Stomach (tissue), 9 donors: Measurements from ENCODE around the gene ARHGAP26. TPM values are rescaled to one million over a fixed set of nuclear protein-coding genes. Genes with fewer than 3 reads are reported as not detected.

Source experiments
- DNase-seq, 2 donors: peaks; one replicate each; pipeline versions ENCODE4 v3.0.0 to v3.0.0-alpha.2; 2013 to 2019
- H3K27ac ChIP-seq, 5 donors: fragments of 200-600 bp in 4 of 5; sonication (generic) in 4 of 5; one replicate each; pipeline ENCODE4 v1.5.1; 2013 to 2019; ENCODE audit warnings: mild to moderate bottlenecking in 1 of 5, moderate library complexity in 1 of 5
- H3K27me3 ChIP-seq, 3 donors: fragments of 200-600 bp; sonication (generic); one replicate each; pipeline ENCODE4 v1.5.1; 2017 to 2019; ENCODE audit warnings: mixed run types in 1 of 3
- H3K36me3 ChIP-seq, 4 donors: fragments of 200-600 bp; sonication (generic); 1 replicate in 3 of 4; 2 replicates in 1 of 4; pipeline ENCODE4 v1.5.1; 2016 to 2019
- H3K4me1 ChIP-seq, 4 donors: fragments of 200-600 bp; sonication (generic); one replicate each; pipeline ENCODE4 v1.5.1; 2016 to 2019
- H3K4me3 ChIP-seq, 4 donors: fragments of 200-600 bp; sonication (generic) in 3 of 4; one replicate each; pipeline ENCODE4 v1.5.1; 2016 to 2019; ENCODE audit warnings: mild to moderate bottlenecking in 1 of 4
- H3K9me3 ChIP-seq, 4 donors: fragments of 200-600 bp; sonication (generic); one replicate each; pipeline ENCODE4 v1.5.1; 2016 to 2019
- CTCF ChIP-seq, 7 experiments: fragments of 450-650 bp in 4 of 7; fragments of 200-600 bp in 3 of 7; sonication (generic) in 3 of 7; IDR thresholded peaks; one replicate each; pipeline ENCODE4 v1.5.1; 2016 to 2019; ENCODE audit warnings: antibody characterized with exemption in 7 of 7, control low read depth in 2 of 7, mild to moderate bottlenecking in 1 of 7
- EP300 ChIP-seq: sonication (generic); formaldehyde crosslinking; IDR thresholded peaks from one replicate; pipeline ENCODE4 v1.6.1; 2017; ENCODE audit warnings: antibody characterized with exemption
- POLR2A ChIP-seq, 4 donors: fragments of 450-650 bp; IDR thresholded peaks; one replicate each; pipeline ENCODE4 v1.6.1; 2016; ENCODE audit warnings: antibody characterized with exemption in 4 of 4, control low read depth in 2 of 4, mild to moderate bottlenecking in 1 of 4, moderate library complexity in 1 of 4
- POLR2AphosphoS5 ChIP-seq, 3 donors: sonication (generic); formaldehyde crosslinking; IDR thresholded peaks; one replicate each; pipeline ENCODE4 v1.6.1; 2016; ENCODE audit warnings: antibody characterized with exemption in 3 of 3
- WGBS, 5 donors: extraction: QIAGEN DNeasy Blood & Tissue Kit in 3 of 5; methylation state at CpG; one replicate each; pipeline versions ENCODE4 v1.1.5 to v1.1.7; 2013 to 2018; 5-methylcytosine and 5-hydroxymethylcytosine counted together
- intact Hi-C: fragments of 100-400 bp; cut with DNase I; formaldehyde crosslinking; loops from one replicate; pipeline ENCODE4 v1.15.1; 2023; ENCODE audit warnings: low total_unique reads
- polyA plus RNA-seq, 3 donors: library from polyadenylated mRNA; stranded (reverse); fragments of 200-250 nt; gene quantifications; one replicate each; pipeline ENCODE4 v1.2.3, GENCODE V29; 2013
- total RNA-seq, 5 donors: library from RNA; depleted of rRNA; stranded (reverse); fragments of >200 nt; gene quantifications; one replicate each; pipeline versions ENCODE4 v1.1.0 to v1.2.3, GENCODE V29; 2014 to 2016
- donor health status: healthy with polysubstance abuse.
- donor health status: Bipolar disorder and iron deficiency.
- donor health status: healthy.

Gene ARHGAP26
- total and polyA plus RNA-seq, 8 donors: 4.0 to 115 (median 34.1) TPM

DNA sequence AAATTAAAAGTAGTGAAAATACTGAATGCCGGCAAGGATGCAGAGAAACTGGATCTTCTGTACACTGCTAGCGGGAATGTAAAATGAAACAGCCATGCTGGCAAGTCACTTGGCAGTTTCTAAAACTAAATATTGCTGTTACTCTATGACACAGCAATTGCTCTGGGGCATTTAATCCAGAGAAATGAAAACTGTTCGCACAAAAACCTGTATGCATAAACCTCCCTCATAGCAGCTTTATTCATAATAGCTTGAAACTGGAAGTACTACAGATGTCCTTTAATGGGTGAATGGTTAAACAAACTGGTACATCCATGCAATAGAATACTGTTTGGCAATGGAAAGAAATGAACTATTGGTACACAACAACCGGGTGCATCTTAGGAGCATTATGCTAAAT lies 167.2 kb downstream of the ARHGAP26 start:
- no peak overlapping the region for H3K4me3 ChIP-seq
- H3K36me3 ChIP-seq: peaks cover 0 to 15% (median 10%) of the 10 kb centered on the region in 4 donors
- H3K27ac ChIP-seq: no peak overlapping the region
- intact Hi-C loops: no loop called here
- no peak for DNase-seq
- H3K27me3 ChIP-seq: no peaks in the 10 kb centered on the region
- WGBS, 5 donors: 85 to 94% (median 89%) methylated on average over 4 of the region's 4 CpGs
- H3K4me1 ChIP-seq: peaks cover 0 to 7% (median 5%) of the 10 kb centered on the region in 4 donors
- TF ChIP-seq POLR2AphosphoS5 (IDR thresholded peaks at IDR 0.05) (no peak), EP300 (no peak), POLR2A (IDR thresholded peaks at IDR 0.05) (no peak), CTCF (IDR thresholded peaks at IDR 0.05) (no peak)
- H3K9me3 ChIP-seq: no peaks in the 10 kb centered on the region

DNA sequence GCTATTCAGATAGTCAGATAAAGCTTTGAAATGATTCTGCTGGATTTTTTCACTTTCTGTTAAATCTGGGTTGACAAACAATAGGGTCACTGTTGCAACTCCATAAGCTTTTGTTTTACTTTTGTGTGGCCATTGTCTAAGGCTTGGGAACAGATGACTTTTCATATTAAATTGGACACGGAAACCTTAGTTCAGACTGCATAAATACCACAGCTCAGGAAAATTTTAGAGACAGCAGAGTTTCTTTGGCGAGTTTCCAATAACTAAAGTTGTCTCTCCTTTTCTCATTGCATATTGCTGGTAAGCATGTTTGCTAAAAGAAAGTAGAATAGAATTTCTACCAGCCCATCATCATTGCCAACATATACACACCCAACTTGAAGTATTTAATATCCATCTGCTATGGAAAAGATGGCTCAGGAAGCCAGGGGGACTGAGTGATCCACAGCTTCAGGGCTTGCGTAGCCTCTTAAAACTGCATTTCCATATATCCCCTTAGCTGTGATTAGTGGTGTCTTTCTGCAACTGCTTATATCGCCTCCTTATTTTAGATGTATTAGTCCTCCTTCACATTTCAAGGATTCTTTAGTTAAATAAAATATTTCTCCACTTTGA lies 168.2 kb downstream of the ARHGAP26 start:
- H3K27me3 ChIP-seq: no peaks in the 10 kb centered on the region
- TF ChIP-seq POLR2AphosphoS5 (IDR thresholded peaks at IDR 0.05): no peak
- no peak for TF ChIP-seq EP300
- TF ChIP-seq POLR2A (IDR thresholded peaks at IDR 0.05): no peak
- H3K9me3 ChIP-seq: no peaks in the 10 kb centered on the region
- DNase-seq: no peak
- no peak overlapping the region for H3K4me3 ChIP-seq
- intact Hi-C loops: no loop called here
- WGBS, 5 donors: 76 to 91% (median 84%) methylated on average over 4 of the region's 4 CpGs
- no peak overlapping the region for H3K27ac ChIP-seq
- peaks cover 0 to 6% (median 2%) of the 10 kb centered on the region in 4 donors for H3K36me3 ChIP-seq
- peaks cover 0 to 16% (median 5%) of the 10 kb centered on the region in 4 donors for H3K4me1 ChIP-seq

GRCh38 chr5:142939006-142939405 lies 168.8 kb downstream of the ARHGAP26 start:
- intact Hi-C loops: no loop called here
- DNase-seq: no peak
- TF ChIP-seq POLR2A (IDR thresholded peaks at IDR 0.05) (no peak), POLR2AphosphoS5 (IDR thresholded peaks at IDR 0.05) (no peak), EP300 (no peak), CTCF (IDR thresholded peaks at IDR 0.05) (no peak)
- Histone ChIP-seq H3K36me3 (no peaks in the 10 kb centered on the region), H3K4me3 (no peak overlapping the region), H3K27me3 (no peaks in the 10 kb centered on the region), H3K27ac (no peak overlapping the region), H3K4me1 (peaks cover 0 to 16% (median 5%) of the 10 kb centered on the region in 4 donors), H3K9me3 (no peaks in the 10 kb centered on the region)
- WGBS, 5 donors: 86 to 90% (median 88%) methylated on average over 3 of the region's 3 CpGs

DNA sequence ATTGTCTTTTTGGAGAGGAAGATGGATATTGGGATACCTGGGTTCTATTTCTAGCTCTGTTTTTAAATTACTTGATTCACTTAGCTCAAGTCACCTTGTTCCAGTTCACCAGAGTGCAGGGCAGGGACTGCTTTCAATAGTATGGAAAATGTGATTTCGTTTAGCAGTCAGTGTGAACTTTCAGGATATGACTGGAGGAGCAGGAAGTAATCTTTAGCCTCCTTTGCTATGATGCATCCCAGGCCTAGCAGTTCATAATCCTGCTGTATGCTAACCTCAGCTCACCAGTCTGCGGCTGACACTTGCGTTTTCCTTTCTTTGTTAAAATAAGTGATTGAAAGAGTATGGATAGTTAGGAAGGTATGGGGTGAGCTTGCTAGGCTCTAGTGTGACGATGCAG lies 169.7 kb downstream of the ARHGAP26 start:
- H3K27me3 ChIP-seq: no peaks in the 10 kb centered on the region
- no peaks in the 10 kb centered on the region for H3K36me3 ChIP-seq
- peaks cover 0 to 16% (median 5%) of the 10 kb centered on the region in 4 donors for H3K4me1 ChIP-seq
- H3K27ac ChIP-seq: no peak overlapping the region
- 74 to 93% (median 90%) methylated on average over 4 of the region's 4 CpGs for WGBS, 5 donors
- DNase-seq: peak in 1 of 2 donors; percentile 37
- TF ChIP-seq CTCF (IDR thresholded peaks at IDR 0.05) (no peak), EP300 (no peak), POLR2AphosphoS5 (IDR thresholded peaks at IDR 0.05) (no peak)
- intact Hi-C loops: no loop called here
- no peak overlapping the region for H3K4me3 ChIP-seq
- H3K9me3 ChIP-seq: no peaks in the 10 kb centered on the region

DNA sequence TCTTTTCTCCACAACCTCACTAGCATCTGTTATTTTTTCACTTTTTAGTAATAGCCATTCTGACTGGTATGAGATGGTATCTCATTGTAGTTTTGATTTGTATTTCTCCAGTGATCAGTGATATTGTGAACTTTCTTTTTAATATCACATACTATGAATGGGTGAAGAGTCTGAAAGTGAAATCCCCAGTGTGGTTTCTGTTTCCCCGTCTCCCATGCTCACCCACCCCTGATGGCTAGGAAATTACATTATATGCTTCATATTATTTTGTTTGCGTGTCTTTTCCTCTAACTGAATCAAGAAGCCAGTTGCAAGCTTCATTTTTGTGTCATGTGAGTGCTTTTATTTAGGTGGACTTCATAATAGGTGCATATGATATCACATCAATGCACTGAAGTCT lies 171.1 kb downstream of the ARHGAP26 start:
- Histone ChIP-seq H3K36me3 (no peaks in the 10 kb centered on the region), H3K4me1 (peaks cover 0 to 16% (median 2%) of the 10 kb centered on the region in 4 donors), H3K9me3 (no peaks in the 10 kb centered on the region), H3K27me3 (no peaks in the 10 kb centered on the region), H3K4me3 (no peak overlapping the region), H3K27ac (no peak overlapping the region)
- TF ChIP-seq EP300: no peak
- no peak for TF ChIP-seq CTCF (IDR thresholded peaks at IDR 0.05)
- TF ChIP-seq POLR2A (IDR thresholded peaks at IDR 0.05): no peak
- no peak for TF ChIP-seq POLR2AphosphoS5 (IDR thresholded peaks at IDR 0.05)
- WGBS, 5 donors: 74 to 91% (median 88%) methylated on average over 2 of the region's 2 CpGs
- intact Hi-C loops: no loop called here
- no peak for DNase-seq
